Sigmoid colon (tissue), 4 donors: ENCODE data around the gene PAQR4.

Source experiments
- CTCF ChIP-seq, 4 experiments: fragments of 450-650 bp in 3 of 4; fragments of 200-600 bp in 1 of 4; IDR thresholded peaks; one replicate each; pipeline ENCODE4 v1.5.1; 2016 to 2019; ENCODE audit warnings: antibody characterized with exemption in 4 of 4, mild to moderate bottlenecking in 3 of 4, moderate library complexity in 2 of 4
- EP300 ChIP-seq, 4 donors: sonication (generic); formaldehyde crosslinking; IDR thresholded peaks; one replicate each; pipeline ENCODE4 v1.6.1; 2017; ENCODE audit warnings: antibody characterized with exemption in 4 of 4
- POLR2A ChIP-seq, 2 donors: fragments of 450-650 bp; IDR thresholded peaks; one replicate each; pipeline ENCODE4 v1.6.1; 2016; ENCODE audit warnings: antibody characterized with exemption in 2 of 2, mild to moderate bottlenecking in 2 of 2, moderate library complexity in 2 of 2
- POLR2AphosphoS5 ChIP-seq, 4 donors: sonication (generic); formaldehyde crosslinking; IDR thresholded peaks; one replicate each; pipeline ENCODE4 v1.6.1; 2017; ENCODE audit warnings: antibody characterized with exemption in 4 of 4

GRCh38 chr16:2962334-2963073 lies 6.6 kb upstream of the PAQR4 start:
- no peak for TF ChIP-seq CTCF (IDR thresholded peaks at IDR 0.05)
- TF ChIP-seq POLR2A (IDR thresholded peaks at IDR 0.05) = no peak
- TF ChIP-seq EP300 (IDR thresholded peaks at IDR 0.05) = no peak
- no peak for TF ChIP-seq POLR2AphosphoS5 (IDR thresholded peaks at IDR 0.05)
